ENCODE data around the gene CCDC137. TPM values are rescaled to one million over a fixed set of nuclear protein-coding genes. Genes with fewer than 3 reads are reported as not detected.

CCDC137 gene
- total and polyA plus RNA-seq, 2 experiments from 2014 or later = 11.7 to 22.8 TPM

GRCh38 chr17:81630274-81630673 lies 36.3 kb upstream of the CCDC137 start:
- H3K4me3 ChIP-seq = no peak overlapping the region
- TF ChIP-seq EZH2 (IDR thresholded peaks at IDR 0.05; ENCODE audit: insufficient read depth, poor library complexity, severe bottlenecking) = no peak
- no peak for TF ChIP-seq EZH2phosphoT487 (IDR thresholded peaks at IDR 0.05; ENCODE audit: insufficient read depth, low read depth)
- H3K27ac ChIP-seq = no peak overlapping the region
- H2AFZ ChIP-seq = no peak overlapping the region
- DNase-seq = no peak
- no peaks in the 10 kb centered on the region for H3K9me3 ChIP-seq (ENCODE audit: low read depth)
- H3K9me2 ChIP-seq (ENCODE audit: insufficient read depth) = no peaks in the 10 kb centered on the region
- H3K36me3 ChIP-seq (ENCODE audit: low read depth) = peaks cover 41% of the 10 kb centered on the region
- peaks cover 3% of the 10 kb centered on the region for H4K20me1 ChIP-seq (ENCODE audit: insufficient read depth)
- peaks cover 8% of the 10 kb centered on the region for H3F3A ChIP-seq (ENCODE audit: insufficient read depth)
- peaks cover 94% of the 10 kb centered on the region for H3K79me2 ChIP-seq (ENCODE audit: insufficient read depth)
- H3K9ac ChIP-seq = no peak overlapping the region
- in situ Hi-C loops (cut with MboI) = no loop called here
- H3K4me2 ChIP-seq (ENCODE audit: unreplicated experiment) = no peak overlapping the region
- WGBS, 2 experiments (ENCODE audit: low coverage in 1 of 2, low lambda C conversion rate in 2 of 2, missing lambda C conversion rate in 2 of 2) = 85 to 88% methylated on average over 8 of the region's 8 CpGs
- H3K4me1 ChIP-seq (ENCODE audit: insufficient read depth) = peaks cover 11% of the 10 kb centered on the region
- no peaks in the 10 kb centered on the region for H3K27me3 ChIP-seq (replicated peaks; ENCODE audit: insufficient read depth)

GRCh38 chr17:81631482-81631881 lies 35.1 kb upstream of the CCDC137 start:
- in situ Hi-C loops (cut with MboI) = no loop called here
- TF ChIP-seq EZH2 (IDR thresholded peaks at IDR 0.05; ENCODE audit: insufficient read depth, poor library complexity, severe bottlenecking) = no peak
- TF ChIP-seq EZH2phosphoT487 (IDR thresholded peaks at IDR 0.05; ENCODE audit: insufficient read depth, low read depth) = no peak
- H2AFZ ChIP-seq = no peak overlapping the region
- H3K4me1 ChIP-seq (ENCODE audit: insufficient read depth) = peaks cover 17% of the 10 kb centered on the region
- H3K4me2 ChIP-seq (ENCODE audit: unreplicated experiment) = no peak overlapping the region
- H3K9ac ChIP-seq = no peak overlapping the region
- peaks cover 36% of the 10 kb centered on the region for H3K36me3 ChIP-seq (ENCODE audit: low read depth)
- peaks cover 7% of the 10 kb centered on the region for H4K20me1 ChIP-seq (ENCODE audit: insufficient read depth)
- H3F3A ChIP-seq (ENCODE audit: insufficient read depth) = peaks cover 8% of the 10 kb centered on the region
- DNase-seq = no peak
- no peaks in the 10 kb centered on the region for H3K9me3 ChIP-seq (ENCODE audit: low read depth)
- no peak overlapping the region for H3K4me3 ChIP-seq
- H3K27ac ChIP-seq = no peak overlapping the region
- H3K79me2 ChIP-seq (ENCODE audit: insufficient read depth) = peaks cover 94% of the 10 kb centered on the region
- 80 to 81% methylated on average over 7 of the region's 7 CpGs for WGBS, 2 experiments (ENCODE audit: low coverage in 1 of 2, low lambda C conversion rate in 2 of 2, missing lambda C conversion rate in 2 of 2)
- H3K27me3 ChIP-seq (replicated peaks; ENCODE audit: insufficient read depth) = no peaks in the 10 kb centered on the region
- no peaks in the 10 kb centered on the region for H3K9me2 ChIP-seq (ENCODE audit: insufficient read depth)

GRCh38 chr17:81635431-81635830 lies 31.1 kb upstream of the CCDC137 start:
- Histone ChIP-seq H3K9me2 (ENCODE audit: insufficient read depth) (no peaks in the 10 kb centered on the region), H3K4me2 (ENCODE audit: unreplicated experiment) (peak overlapping the region; percentile 85), H3K27ac (peak overlapping the region; percentile 89), H3K79me2 (ENCODE audit: insufficient read depth) (peaks cover 62% of the 10 kb centered on the region), H4K20me1 (ENCODE audit: insufficient read depth) (peaks cover 7% of the 10 kb centered on the region; the same call in 1 of the 2 replicates), H3K9ac (peak overlapping the region; percentile 94), H3K27me3 (replicated peaks; ENCODE audit: insufficient read depth) (no peaks in the 10 kb centered on the region), H3K4me3 (peak overlapping the region; percentile 90), H3K4me1 (ENCODE audit: insufficient read depth) (peaks cover 17% of the 10 kb centered on the region), H3K36me3 (ENCODE audit: low read depth) (peaks cover 4% of the 10 kb centered on the region; the same call in 1 of the 2 replicates), H2AFZ (no peak overlapping the region), H3F3A (ENCODE audit: insufficient read depth) (no peaks in the 10 kb centered on the region; the same call in 1 of the 2 replicates), H3K9me3 (ENCODE audit: low read depth) (no peaks in the 10 kb centered on the region)
- in situ Hi-C loops (cut with MboI) = no loop called here
- TF ChIP-seq EZH2phosphoT487 (IDR thresholded peaks at IDR 0.05; ENCODE audit: insufficient read depth, low read depth) = no peak
- TF ChIP-seq EZH2 (IDR thresholded peaks at IDR 0.05; ENCODE audit: insufficient read depth, poor library complexity, severe bottlenecking) = no peak
- DNase-seq = no peak
- WGBS, 2 experiments (ENCODE audit: low coverage in 1 of 2, low lambda C conversion rate in 2 of 2, missing lambda C conversion rate in 2 of 2) = 76 to 80% methylated on average over 5 of the region's 5 CpGs

GRCh38 chr17:81635973-81636504 lies 30.5 kb upstream of the CCDC137 start:
- Histone ChIP-seq H3K36me3 (ENCODE audit: low read depth) (peaks cover 4% of the 10 kb centered on the region; the same call in 1 of the 2 replicates), H2AFZ (peak overlapping the region; percentile 49; the same call in 1 of the 2 replicates), H3K9me2 (ENCODE audit: insufficient read depth) (no peaks in the 10 kb centered on the region), H3F3A (ENCODE audit: insufficient read depth) (no peaks in the 10 kb centered on the region; the same call in 1 of the 2 replicates), H3K27me3 (replicated peaks; ENCODE audit: insufficient read depth) (no peaks in the 10 kb centered on the region), H3K9ac (peak overlapping the region; percentile 94), H3K9me3 (ENCODE audit: low read depth) (no peaks in the 10 kb centered on the region), H3K4me3 (peak overlapping the region; percentile 90), H3K4me2 (ENCODE audit: unreplicated experiment) (peak overlapping the region; percentile 85), H3K27ac (peak overlapping the region; percentile 89), H3K79me2 (ENCODE audit: insufficient read depth) (peaks cover 56% of the 10 kb centered on the region), H3K4me1 (ENCODE audit: insufficient read depth) (peaks cover 17% of the 10 kb centered on the region), H4K20me1 (ENCODE audit: insufficient read depth) (peaks cover 7% of the 10 kb centered on the region; the same call in 1 of the 2 replicates)
- no peak for TF ChIP-seq EZH2phosphoT487 (IDR thresholded peaks at IDR 0.05; ENCODE audit: insufficient read depth, low read depth)
- no peak for TF ChIP-seq EZH2 (IDR thresholded peaks at IDR 0.05; ENCODE audit: insufficient read depth, poor library complexity, severe bottlenecking)
- in situ Hi-C loops (cut with MboI) = no loop called here
- 13 to 18% methylated on average over 18 of the region's 18 CpGs for WGBS, 2 experiments (ENCODE audit: low coverage in 1 of 2, low lambda C conversion rate in 2 of 2, missing lambda C conversion rate in 2 of 2)
- peak; percentile 83 for DNase-seq
